Activated naive CD4-positive, alpha-beta T cell treated with Interleukin-2 at 50 U/mL for 16 hours (primary cell): ENCODE results near the gene RNF41.
"Not testable (repeated sequence)": the region's sequence is repeated elsewhere in the genome, so short reads cannot be mapped to it uniquely, and the experiment has no call there.

Source experiments
- DNase-seq: peaks from one replicate; pipeline ENCODE4 v3.0.0-alpha.2; 2020

Gene RNF41

GRCh38 chr12:56163533-56164344, 58.0 kb downstream of the RNF41 start:
- no peak for DNase-seq

GRCh38 chr12:56162468-56163290, 59.0 kb downstream of the RNF41 start:
- no peak for DNase-seq

- DNase-seq, result no peak
Measured at GRCh38 chr12:56161690-56162351, 59.9 kb downstream of the RNF41 start.

- no peak for DNase-seq
Measured at GRCh38 chr12:56160894-56161689, 60.6 kb downstream of the RNF41 start.

- DNase-seq, result peak; percentile 61
Measured at GRCh38 chr12:56160193-56160763, 61.4 kb downstream of the RNF41 start.

- DNase-seq, result no peak
Measured at GRCh38 chr12:56159482-56160192, 62.1 kb downstream of the RNF41 start.

GRCh38 chr12:56158926-56159461, 62.7 kb downstream of the RNF41 start:
- DNase-seq, result peak; percentile 17

- peak; percentile 90 for DNase-seq
Measured at GRCh38 chr12:56158029-56158925, 63.4 kb downstream of the RNF41 start, which contains the start of gene MYL6. Gene MYL6 (plus strand): TSS chr12:56158359. CDS start chr12:56158402, 43 bp downstream.

- peak; percentile 58 for DNase-seq
Measured at GRCh38 chr12:56157201-56158028, 64.3 kb downstream of the RNF41 start.

GRCh38 chr12:56156464-56157200, 65.1 kb downstream of the RNF41 start:
- DNase-seq, result not testable (repeated sequence)

GRCh38 chr12:56155256-56155845, 66.4 kb downstream of the RNF41 start:
- no peak for DNase-seq

- no peak for DNase-seq
Measured at GRCh38 chr12:56154818-56155217, 66.9 kb downstream of the RNF41 start.

- DNase-seq, result no peak
Measured at GRCh38 chr12:56154246-56154771, 67.4 kb downstream of the RNF41 start.

- DNase-seq, result no peak
Measured at GRCh38 chr12:56153678-56154065, 68.0 kb downstream of the RNF41 start.

- no peak for DNase-seq
Measured at GRCh38 chr12:56152756-56153677, 68.7 kb downstream of the RNF41 start.
